ENCODE data around the gene PTPN7. TPM values are rescaled to one million over a fixed set of nuclear protein-coding genes. Genes with fewer than 3 reads are reported as not detected.
A peak's percentile ranks its signal among the peaks of the same experiment; 100 is the strongest.

Gene PTPN7
- not detected in 2 replicates for total RNA-seq (ENCODE audit: low replicate concordance)

GRCh38 chr1:202160377-202160940 lies at the start of gene PTPN7:
TSS of gene PTPN7 (minus strand) at chr1:202160602. CDS start at chr1:202159402, 1,200 bp downstream.
- no peak within 1 kb of the TSS for H3K4me2 ChIP-seq
- peaks cover 2% of the 10 kb centered on the region for H3K27me3 Mint-ChIP-seq (ENCODE audit: insufficient read depth, low read depth)

GRCh38 chr1:202208351-202208857 lies 48.0 kb upstream of the PTPN7 start:
- H3K9me3 ChIP-seq (ENCODE audit: low read depth), result no peaks in the 10 kb centered on the region
- peak overlapping the region; percentile 0 for H3K4me2 ChIP-seq
- no peak overlapping the region for H3K9ac ChIP-seq
- Mint-ChIP-seq H3K27me3 (ENCODE audit: insufficient read depth, low read depth) (peaks cover 19% of the 10 kb centered on the region), H3K4me3 (no peak overlapping the region), H3K4me1 (peaks cover 2% of the 10 kb centered on the region), H3K27ac (no peak overlapping the region), H3K36me3 (no peaks in the 10 kb centered on the region), H3K9me3 (no peaks in the 10 kb centered on the region)
- no peaks in the 10 kb centered on the region for H4K20me1 ChIP-seq (ENCODE audit: low read depth)
- TF ChIP-seq EZH2phosphoT487 (IDR thresholded peaks at IDR 0.05) (no peak), CTCF (IDR thresholded peaks at IDR 0.05) (no peak), EZH2 (IDR thresholded peaks at IDR 0.05) (no peak)
- no peaks in the 10 kb centered on the region for H3K79me2 ChIP-seq (ENCODE audit: low read depth)
- no peaks in the 10 kb centered on the region for H3K27me3 ChIP-seq
- DNase-seq (ENCODE audit: low spot score), result no peak
- no peak overlapping the region for H3K4me3 ChIP-seq
- peaks cover 15% of the 10 kb centered on the region for H3F3A ChIP-seq (ENCODE audit: low read depth)
- H3K36me3 ChIP-seq, result no peaks in the 10 kb centered on the region
- H3K27ac ChIP-seq, result no peak overlapping the region
- H2AFZ ChIP-seq (replicated peaks), result no peak overlapping the region
- peaks cover 20% of the 10 kb centered on the region for H3K4me1 ChIP-seq

More at GRCh38 chr1:202160377-202160940, at the start of gene PTPN7:
- H3K27ac ChIP-seq, result no peak within 1 kb of the TSS
- no peaks in the 10 kb centered on the region for H4K20me1 ChIP-seq (ENCODE audit: low read depth)
- no peak for DNase-seq (ENCODE audit: low spot score)
- no peaks in the 10 kb centered on the region for H3K9me3 ChIP-seq (ENCODE audit: low read depth)
- peaks cover 6% of the 10 kb centered on the region for H3K4me1 ChIP-seq
- TF ChIP-seq EZH2phosphoT487 (IDR thresholded peaks at IDR 0.05) (no peak), CTCF (IDR thresholded peaks at IDR 0.05) (no peak), EZH2 (IDR thresholded peaks at IDR 0.05) (no peak)
- no peak within 1 kb of the TSS for H2AFZ ChIP-seq (replicated peaks)
- no peak within 1 kb of the TSS for H3K4me3 ChIP-seq
- no peaks in the 10 kb centered on the region for H3K79me2 ChIP-seq (ENCODE audit: low read depth)
- H3K9ac ChIP-seq, result no peak within 1 kb of the TSS
- Mint-ChIP-seq H3K9me3 (no peaks in the 10 kb centered on the region), H3K36me3 (no peaks in the 10 kb centered on the region), H3K4me1 (peaks cover 26% of the 10 kb centered on the region), H3K4me3 (no peak within 1 kb of the TSS), H3K27ac (peak within 1 kb of the TSS; percentile 60)
- H3F3A ChIP-seq (ENCODE audit: low read depth), result no peaks in the 10 kb centered on the region
- H3K36me3 ChIP-seq, result no peaks in the 10 kb centered on the region
- H3K27me3 ChIP-seq, result no peaks in the 10 kb centered on the region

- H3K27me3 Mint-ChIP-seq (ENCODE audit: insufficient read depth, low read depth), result peaks cover 9% of the 10 kb centered on the region
- Histone ChIP-seq H3K4me3 (no peak overlapping the region), H3K27me3 (no peaks in the 10 kb centered on the region), H3K27ac (no peak overlapping the region), H3K36me3 (no peaks in the 10 kb centered on the region), H3K4me1 (peaks cover 20% of the 10 kb centered on the region), H3K79me2 (ENCODE audit: low read depth) (no peaks in the 10 kb centered on the region), H3K9ac (no peak overlapping the region), H3F3A (ENCODE audit: low read depth) (peaks cover 5% of the 10 kb centered on the region), H4K20me1 (ENCODE audit: low read depth) (no peaks in the 10 kb centered on the region), H3K9me3 (ENCODE audit: low read depth) (no peaks in the 10 kb centered on the region), H2AFZ (replicated peaks) (no peak overlapping the region), H3K4me2 (peak overlapping the region; percentile 0)
- H3K9me3 Mint-ChIP-seq, result no peaks in the 10 kb centered on the region
- peak; percentile 45 for DNase-seq (ENCODE audit: low spot score)
- H3K4me3 Mint-ChIP-seq, result no peak overlapping the region
- H3K36me3 Mint-ChIP-seq, result no peaks in the 10 kb centered on the region
- no peak overlapping the region for H3K27ac Mint-ChIP-seq
- H3K4me1 Mint-ChIP-seq, result peaks cover 2% of the 10 kb centered on the region
- TF ChIP-seq EZH2phosphoT487 (IDR thresholded peaks at IDR 0.05), result no peak
- TF ChIP-seq CTCF (IDR thresholded peaks at IDR 0.05), result peak; percentile 39
These were observed 46.9 kb upstream of the PTPN7 start for GRCh38 chr1:202207292-202207691.

Measured in neural progenitor cell (in vitro differentiated cells).